GM19324 (cell line): ENCODE measurements around the gene OR8D1.
"Not testable (repeated sequence)": the region's sequence is repeated elsewhere in the genome, so short reads cannot be mapped to it uniquely, and the experiment has no call there.

Experiments
- ATAC-seq: cut with Tn5 transposase; IDR thresholded peaks from one replicate; pipeline ENCODE4 v1.9.1; 2021; ENCODE audit warnings: mild to moderate bottlenecking, moderate library complexity; ENCODE audit not compliant: unreplicated experiment, low FRiP score

OR8D1 gene

GRCh38 chr11:124294687-124295086 lies 19.1 kb downstream of the OR8D1 start:
- no peak for ATAC-seq

GRCh38 chr11:124285610-124286344 lies 28.0 kb downstream of the OR8D1 start:
- ATAC-seq = no peak

GRCh38 chr11:124278261-124278660 lies 35.5 kb downstream of the OR8D1 start:
- ATAC-seq = no peak

GRCh38 chr11:124277804-124278203 lies 35.9 kb downstream of the OR8D1 start:
- no peak for ATAC-seq

- no peak for ATAC-seq
Measured at GRCh38 chr11:124277207-124277606, 36.5 kb downstream of the OR8D1 start.

- ATAC-seq = no peak
Measured at GRCh38 chr11:124276081-124276480, 37.7 kb downstream of the OR8D1 start.

GRCh38 chr11:124274000-124274399 lies 39.7 kb downstream of the OR8D1 start:
- ATAC-seq = no peak

GRCh38 chr11:124270886-124271285 lies 42.9 kb downstream of the OR8D1 start:
- ATAC-seq = not testable (repeated sequence)

GRCh38 chr11:124265041-124265440 lies 48.7 kb downstream of the OR8D1 start:
- not testable (repeated sequence) for ATAC-seq

GRCh38 chr11:124256076-124256475 lies 57.7 kb downstream of the OR8D1 start, which contains the start of gene OR8G5:
Gene OR8G5, plus strand, starts transcription at chr11:124256376. Its CDS starts 8,556 bp downstream, at chr11:124264932.
- no peak for ATAC-seq
